ENCODE measurements around the gene ESCO1.
"Not testable (repeated sequence)": the region's sequence is repeated elsewhere in the genome, so short reads cannot be mapped to it uniquely, and the experiment has no call there.

Gene ESCO1

GRCh38 chr18:21599585-21600525 is 649 bp downstream of the ESCO1 start:
- peak; percentile 13 for TF ChIP-seq CTCF (conservative IDR thresholded peaks at IDR 0.05; ENCODE audit: low read depth, low read length)
- peak; percentile 12 for DNase-seq (ENCODE audit: low read depth)
- peak overlapping the region; percentile 99 for H3K4me3 ChIP-seq (ENCODE audit: low read depth, low read length)

GRCh38 chr18:21598726-21599584 is 1.5 kb downstream of the ESCO1 start:
- no peak for DNase-seq (ENCODE audit: low read depth)
- TF ChIP-seq CTCF (conservative IDR thresholded peaks at IDR 0.05; ENCODE audit: low read depth, low read length) = no peak
- H3K4me3 ChIP-seq (ENCODE audit: low read depth, low read length) = peak overlapping the region; percentile 99

GRCh38 chr18:21597620-21598019 is 2.9 kb downstream of the ESCO1 start:
- TF ChIP-seq CTCF (conservative IDR thresholded peaks at IDR 0.05; ENCODE audit: low read depth, low read length) = no peak
- DNase-seq (ENCODE audit: low read depth) = no peak
- H3K4me3 ChIP-seq (ENCODE audit: low read depth, low read length) = no peak overlapping the region

GRCh38 chr18:21593540-21594257 is 6.8 kb downstream of the ESCO1 start:
- H3K4me3 ChIP-seq (ENCODE audit: low read depth, low read length) = no peak overlapping the region
- DNase-seq (ENCODE audit: low read depth) = peak; percentile 26
- TF ChIP-seq CTCF (conservative IDR thresholded peaks at IDR 0.05; ENCODE audit: low read depth, low read length) = peak; percentile 29

- DNase-seq (ENCODE audit: low read depth); H3K4me3 ChIP-seq (ENCODE audit: low read depth, low read length): not testable (repeated sequence)
Observed at GRCh38 chr18:21592361-21592760, 8.1 kb downstream of the ESCO1 start.

- no peak overlapping the region for H3K4me3 ChIP-seq (ENCODE audit: low read depth, low read length)
- no peak for DNase-seq (ENCODE audit: low read depth)
- no peak for TF ChIP-seq CTCF (conservative IDR thresholded peaks at IDR 0.05; ENCODE audit: low read depth, low read length)
Observed at GRCh38 chr18:21584391-21584790, 16.1 kb downstream of the ESCO1 start.

GRCh38 chr18:21575656-21576055 is 24.8 kb downstream of the ESCO1 start:
- no peak for TF ChIP-seq CTCF (conservative IDR thresholded peaks at IDR 0.05; ENCODE audit: low read depth, low read length)
- no peak overlapping the region for H3K4me3 ChIP-seq (ENCODE audit: low read depth, low read length)
- DNase-seq (ENCODE audit: low read depth) = no peak

All from choroid plexus epithelial cell (primary cell).